GM12878 (cell line): ENCODE measurements around the gene RHOF. TPM values are rescaled to one million over a fixed set of nuclear protein-coding genes. Genes with fewer than 3 reads are reported as not detected.

Source experiments
- ATAC-seq: fragments of 200-7000 bp; cut with Tn5 transposase; 3 replicates; pipeline ENCODE4 v1.9.1; 2020; ENCODE audit warnings: mild to moderate bottlenecking, moderate library complexity
- BruUV-seq: library from RNA; stranded (reverse); fragments of 400-500 nt; replicated peaks from 2 replicates; lab custom pipeline; 2021; lab: Mats Ljungman, UMichigan
- CTCF ChIA-PET: fragments of 300-600 bp; sonication (Branson Sonifier 250); formaldehyde crosslinking; extraction: SDS; loops from one replicate; lab custom pipeline; 2021; ENCODE audit warnings: inconsistent platforms; lab: Yijun Ruan, JAX
- POLR2A ChIA-PET: fragments of 350-600 bp; formaldehyde crosslinking; extraction: SDS; loops from one replicate; lab custom pipeline; 2021; ENCODE audit warnings: inconsistent platforms; lab: Charles Lee
- RAD21 ChIA-PET: fragments of 300-600 bp; sonication (Branson Sonifier 250); formaldehyde crosslinking; loops from one replicate; lab custom pipeline; 2023; ENCODE audit warnings: antibody characterized with exemption; ENCODE audit not compliant: unreplicated experiment; lab: Charles Lee
- SMC1A ChIA-PET: fragments of 300-600 bp; sonication (Branson Sonifier 250); formaldehyde crosslinking; loops from one replicate; lab custom pipeline; 2023; ENCODE audit not compliant: unreplicated experiment, uncharacterized antibody; lab: Charles Lee
- DNase-seq: peaks from one replicate; pipeline ENCODE4 v3.0.0-alpha.2; 2011; ENCODE audit warnings: low read depth, low spot score
- FAIRE-seq: peaks from 3 replicates; lab custom pipeline; 2011; peaks lifted over from hg19 to GRCh38; lab: Jason Lieb, UNC
- H2AFZ ChIP-seq: 2 replicates; pipeline ENCODE4 v1.6.0; 2011; ENCODE audit warnings: low read depth, low read length, control low read depth; ENCODE audit not compliant: control insufficient read depth
- H3K27ac ChIP-seq: 2 replicates; pipeline ENCODE4 v1.5.1; 2011; ENCODE audit warnings: control low read depth; ENCODE audit not compliant: control insufficient read depth, insufficient read depth
- H3K27me3 ChIP-seq, 2 experiments: replicated peaks in 1 of 2; 2 replicates each; pipeline versions ENCODE4 v1.6.0 to v1.6.1; 2011; ENCODE audit warnings: low read length in 1 of 2; ENCODE audit not compliant: control insufficient read depth in 2 of 2, insufficient read depth in 2 of 2
- H3K36me3 ChIP-seq, 2 experiments: 2 replicates each; pipeline ENCODE4 v1.5.1; 2011; ENCODE audit warnings: low read length in 1 of 2; ENCODE audit not compliant: control insufficient read depth in 2 of 2, insufficient read depth in 2 of 2
- H3K4me1 ChIP-seq: 2 replicates; pipeline ENCODE4 v1.6.1; 2011; ENCODE audit warnings: mild to moderate bottlenecking, low read length, moderate library complexity, mixed read lengths; ENCODE audit not compliant: control insufficient read depth, insufficient read depth
- H3K4me2 ChIP-seq: 2 replicates; pipeline ENCODE4 v1.6.0; 2011; ENCODE audit warnings: control low read depth; ENCODE audit not compliant: control insufficient read depth, insufficient read depth
- H3K4me3 ChIP-seq: fragments of 200-600 bp; sonication (generic); 2 replicates; pipeline ENCODE4 v1.5.1; 2016
- H3K79me2 ChIP-seq: 2 replicates; pipeline ENCODE4 v1.6.0; 2011; ENCODE audit warnings: low read length; ENCODE audit not compliant: control insufficient read depth, insufficient read depth
- H3K9ac ChIP-seq: 2 replicates; pipeline ENCODE4 v1.8.0; 2011; ENCODE audit warnings: low read length, control low read depth, mixed read lengths; ENCODE audit not compliant: control insufficient read depth, insufficient read depth
- H3K9me3 ChIP-seq: replicated peaks from 3 replicates; pipeline ENCODE4 v1.5.1; 2011; ENCODE audit warnings: mild to moderate bottlenecking, low read length; ENCODE audit not compliant: control insufficient read depth, insufficient read depth
- H4K20me1 ChIP-seq: 2 replicates; pipeline ENCODE4 v1.6.0; 2011; ENCODE audit not compliant: control insufficient read depth, insufficient read depth
- BMI1 ChIP-seq: fragments of 450-650 bp; IDR thresholded peaks from 2 replicates; pipeline ENCODE4 v1.6.1; 2016; ENCODE audit warnings: mild to moderate bottlenecking, moderate library complexity, borderline replicate concordance
- CTCF ChIP-seq, 3 experiments: IDR thresholded peaks in 2 of 3; conservative IDR thresholded peaks in 1 of 3; 2 replicates each; pipeline ENCODE4 v1.5.1; 2011; ENCODE audit warnings: low read depth in 3 of 3, low read length in 3 of 3, mild to moderate bottlenecking in 3 of 3, control low read depth in 2 of 3, moderate library complexity in 2 of 3, inconsistent platforms in 1 of 3, mixed read lengths in 1 of 3; ENCODE audit not compliant: control insufficient read depth in 2 of 3, insufficient read depth in 1 of 3; ENCODE audit errors: extremely low read depth in 1 of 3
- E4F1 ChIP-seq: fragments of 450-650 bp; IDR thresholded peaks from 2 replicates; pipeline ENCODE4 v1.6.1; 2018; ENCODE audit warnings: borderline replicate concordance, mild to moderate bottlenecking; ENCODE audit not compliant: partially characterized antibody
- GABPA ChIP-seq: IDR thresholded peaks from 2 replicates; pipeline ENCODE4 v1.6.1; 2014; ENCODE audit warnings: antibody characterized with exemption, low read depth, mild to moderate bottlenecking, inconsistent platforms
- JUNB ChIP-seq: IDR thresholded peaks from 2 replicates; pipeline ENCODE4 v1.6.1; 2016; ENCODE audit warnings: antibody characterized with exemption, mild to moderate bottlenecking
- POU2F2 ChIP-seq: IDR thresholded peaks from 3 replicates; pipeline ENCODE4 v1.6.1; 2011; ENCODE audit warnings: low read depth, mild to moderate bottlenecking, low read length, borderline replicate concordance
- RCOR1 ChIP-seq: conservative IDR thresholded peaks from 2 replicates; pipeline ENCODE4 v1.6.1; 2012; ENCODE audit warnings: low read depth, low read length, improper control_type of control experiment
- RELA ChIP-seq: fragments of 450-650 bp; IDR thresholded peaks from 2 replicates; pipeline ENCODE4 v1.8.0; 2014; ENCODE audit warnings: borderline replicate concordance; ENCODE audit not compliant: partially characterized antibody
- REST ChIP-seq: IDR thresholded peaks from 2 replicates; pipeline ENCODE4 v1.6.1; 2012; ENCODE audit warnings: mild to moderate bottlenecking, low read depth, low read length
- SREBF2 ChIP-seq: IDR thresholded peaks from 2 replicates; pipeline ENCODE4 v1.6.1; 2012; ENCODE audit warnings: mild to moderate bottlenecking, low read length
- ZBED1 ChIP-seq: IDR thresholded peaks from 2 replicates; pipeline ENCODE4 v1.6.1; 2016; ENCODE audit warnings: borderline replicate concordance
- ZBTB4 ChIP-seq: fragments of 450-650 bp; formaldehyde crosslinking; IDR thresholded peaks from 2 replicates; pipeline ENCODE4 v1.4.0; 2022; ENCODE audit warnings: mild to moderate bottlenecking, moderate library complexity
- ZNF24 ChIP-seq: fragments of 450-650 bp; IDR thresholded peaks from 2 replicates; pipeline ENCODE4 v1.6.1; 2017; ENCODE audit warnings: antibody characterized with exemption, mild to moderate bottlenecking
- WGBS: methylation state at CpG from one replicate; pipeline ENCODE4 v1.1.6; 2016; ENCODE audit warnings: low lambda C conversion rate; ENCODE audit not compliant: insufficient replicate concordance, insufficient coverage; ENCODE audit errors: missing lambda C conversion rate; 5-methylcytosine and 5-hydroxymethylcytosine counted together
- in situ Hi-C: fragments of 300-500 bp; cut with MboI; formaldehyde crosslinking; loops from 9 replicates; pipeline ENCODE4 v1.14.3; 2018; ENCODE audit warnings: mixed read lengths
- intact Hi-C: fragments of 100-400 bp; cut with micrococcal nuclease; formaldehyde crosslinking; loops from one replicate; pipeline ENCODE4 v1.14.2; 2022; ENCODE audit not compliant: unreplicated experiment
- polyA plus RNA-seq, 11 experiments: library from polyadenylated mRNA; depleted of rRNA in 4 of 11; unstranded in 6 of 11; stranded (reverse) in 5 of 11; fragments of >200 nt; fragmentation: Nextera tagmentation in 4 of 11; fragmentation: Illumina TruSeq in 1 of 11; extraction: Ambion mirVana in 4 of 11; extraction: Trizol in 1 of 11; gene quantifications; 1 replicate in 1 of 11; 2 replicates in 10 of 11; pipeline versions ENCODE4 v1.2.1 to v1.2.3, GENCODE V29; 2011 to 2016; ENCODE audit warnings: inconsistent platforms in 2 of 11, missing spikeins in 2 of 11, low read depth in 1 of 11
- total RNA-seq, 4 experiments: library from RNA; depleted of rRNA in 3 of 4; stranded (reverse); fragments of >200 nt in 3 of 4; fragmentation: Illumina TruSeq in 1 of 4; extraction: Trizol in 1 of 4; gene quantifications; 2 replicates each; pipeline versions ENCODE4 v1.2.1 to v1.2.3, GENCODE V29; 2013 to 2021

RHOF gene
- total and polyA plus RNA-seq, 10 of the 15 experiments (the other 5 are each of a cell fraction or from before 2014, with no cell fraction given), result 6.1 to 78.7 (median 39.7) TPM

GRCh38 chr12:121765573-121765972, 27.9 kb downstream of the RHOF start:
- in situ Hi-C loops, result loop anchor here (5.0 kb wide), 1 partner anchor 63 kb away; no protein-coding TSS in a partner anchor
- Histone ChIP-seq H3K4me1 (no peaks in the 10 kb centered on the region), H3K27ac (no peak overlapping the region), H3K4me2 (no peak overlapping the region), H3K36me3 (no peaks in the 10 kb centered on the region; a peak in 1 of 4 replicates), H3K27me3 (no peaks in the 10 kb centered on the region), H2AFZ (no peak overlapping the region), H3K79me2 (no peaks in the 10 kb centered on the region), H3K9me3 (no peaks in the 10 kb centered on the region), H3K4me3 (no peak overlapping the region), H4K20me1 (no peaks in the 10 kb centered on the region), H3K9ac (no peak overlapping the region)
- SMC1A ChIA-PET, result interaction anchor here (1.3 kb wide), 1 partner anchor 288 kb away, joined by 3 read pairs; no protein-coding TSS in a partner anchor
- ATAC-seq (no peak), DNase-seq (no peak), FAIRE-seq (no peak)
- no TSS peak for BruUV-seq
- 100% methylated on average over 5 of the region's 5 CpGs for WGBS
- RAD21 ChIA-PET, result no interaction called here
- CTCF ChIA-PET, result interaction anchor here (1.2 to 2.1 kb wide), 3 partner anchors 7 to 46 kb away, joined by 3 to 9 read pairs (median 4); no protein-coding TSS in a partner anchor
- intact Hi-C loops, result no loop called here
- POLR2A ChIA-PET, result interaction anchor here (0.6 to 1.0 kb wide), 2 partner anchors 28 to 126 kb away, joined by 4 read pairs; partner anchors contain the start of gene RHOF
- TF ChIP-seq ZBTB4 (CRISPR knock-in tag), result no peak
- TF ChIP-seq RCOR1, result no peak
- TF ChIP-seq E4F1, result no peak
- no peak for TF ChIP-seq ZNF24
- no peak for TF ChIP-seq POU2F2
- TF ChIP-seq SREBF2, result no peak
- no peak for TF ChIP-seq RELA
- TF ChIP-seq BMI1, result no peak
- TF ChIP-seq CTCF (IDR thresholded peaks at IDR 0.05 in 2 of 3, conservative IDR thresholded peaks at IDR 0.05 in 1 of 3; ENCODE audit: control insufficient read depth in 2 of 3, extremely low read depth in 1 of 3, insufficient read depth in 1 of 3, low read depth in 3 of 3, low read length in 3 of 3), result no peak
- no peak for TF ChIP-seq REST
- no peak for TF ChIP-seq GABPA
- no peak for TF ChIP-seq JUNB
- no peak for TF ChIP-seq ZBED1
